K562 (cell line): ENCODE data around the gene GYS1. TPM values are rescaled to one million over a fixed set of nuclear protein-coding genes. Genes with fewer than 3 reads are reported as not detected.

Source experiments
- CEBPG ChIP-seq, 3 experiments: fragments of 200-800 bp in 1 of 3; sonication (Bioruptor generic) in 1 of 3; sonication (generic) in 1 of 3; formaldehyde crosslinking in 1 of 3; IDR thresholded peaks in 2 of 3; conservative IDR thresholded peaks in 1 of 3; 2 replicates each; pipeline versions ENCODE4 v1.6.1 to v1.8.0; 2016 to 2022; ENCODE audit warnings: missing compliant biosample characterization in 2 of 3, missing genetic modification characterization in 2 of 3, mild to moderate bottlenecking in 1 of 3, missing genetic modification reagents in 1 of 3
- DPF2 ChIP-seq: fragments of 450-650 bp; IDR thresholded peaks from 2 replicates; pipeline ENCODE4 v1.6.1; 2016
- ELF1 ChIP-seq: fragments of 200-800 bp; sonication (Bioruptor generic); IDR thresholded peaks from 2 replicates; pipeline ENCODE4 v1.6.1; 2016; ENCODE audit warnings: missing genetic modification characterization, missing compliant biosample characterization
- KHSRP ChIP-seq: fragments of 450-650 bp; IDR thresholded peaks from 2 replicates; pipeline ENCODE4 v1.6.1; 2017
- RCOR1 ChIP-seq, 2 experiments: IDR thresholded peaks; 2 replicates each; pipeline ENCODE4 v1.6.1; 2012; ENCODE audit warnings: low read depth in 2 of 2, low read length in 2 of 2, borderline replicate concordance in 1 of 2, improper control_type of control experiment in 1 of 2
- SIN3A ChIP-seq, 2 experiments: fragments of 150-350 bp in 1 of 2; IDR thresholded peaks; 2 replicates each; pipeline ENCODE4 v1.6.1; 2011 to 2016; ENCODE audit warnings: borderline replicate concordance in 2 of 2, low read depth in 2 of 2, low read length in 2 of 2, mild to moderate bottlenecking in 2 of 2, moderate library complexity in 2 of 2; ENCODE audit not compliant: control insufficient read depth in 1 of 2
- SRF ChIP-seq, 2 experiments: fragments of 250-450, 450-650 bp in 1 of 2; sonication (Bioruptor Pico) in 1 of 2; sonication (generic) in 1 of 2; formaldehyde crosslinking; IDR thresholded peaks; 2 replicates each; pipeline versions ENCODE4 v1.5.0 to v1.5.1; 2020 to 2022; ENCODE audit warnings: mild to moderate bottlenecking in 1 of 2, missing genetic modification reagents in 1 of 2
- USF1 ChIP-seq: sonication (generic); formaldehyde crosslinking; IDR thresholded peaks from 2 replicates; pipeline ENCODE4 v1.9.0; 2022; ENCODE audit warnings: mild to moderate bottlenecking, missing genetic modification reagents
- ZNF696 ChIP-seq: fragments of 250-450 bp; sonication (Bioruptor Pico); conservative IDR thresholded peaks from 2 replicates; pipeline ENCODE4 v1.4.0; 2020; ENCODE audit warnings: mild to moderate bottlenecking, moderate library complexity
- ZNF780A ChIP-seq: fragments of 250-450 bp; sonication (Bioruptor Pico); IDR thresholded peaks from 2 replicates; pipeline ENCODE4 v1.5.0; 2021; ENCODE audit warnings: mild to moderate bottlenecking
- polyA plus RNA-seq, 8 experiments: library from polyadenylated mRNA; depleted of rRNA in 4 of 8; stranded (reverse) in 5 of 8; unstranded in 3 of 8; fragments of >200 nt; fragmentation: Nextera tagmentation in 2 of 8; fragmentation: Illumina TruSeq in 1 of 8; extraction: Ambion mirVana in 2 of 8; extraction: Trizol in 1 of 8; gene quantifications; 2 replicates each; pipeline versions ENCODE4 v1.2.1 to v1.2.3, GENCODE V29; 2011 to 2014; ENCODE audit warnings: inconsistent platforms in 1 of 8, missing spikeins in 1 of 8
- total RNA-seq, 7 experiments: library from RNA; depleted of rRNA in 6 of 7; stranded (reverse); fragments of >200 nt in 6 of 7; fragmentation: Illumina TruSeq in 2 of 7; extraction: Trizol in 2 of 7; gene quantifications; 2 replicates each; pipeline versions ENCODE4 v1.2.1 to v1.2.3, GENCODE V29; 2011 to 2021; ENCODE audit warnings: low replicate concordance in 1 of 7
- TF ChIP-seq, protein P1 (sequence below): sonication (generic); formaldehyde crosslinking; IDR thresholded peaks from 2 replicates; pipeline ENCODE4 v1.9.0; 2022; ENCODE audit warnings: mild to moderate bottlenecking, missing genetic modification reagents
- TF ChIP-seq, protein P2 (sequence below): fragments of 250-450 bp; sonication (Bioruptor Pico); IDR thresholded peaks from 2 replicates; pipeline ENCODE4 v1.5.0; 2022; ENCODE audit warnings: mild to moderate bottlenecking
- TF ChIP-seq, protein P3 (sequence below): sonication (generic); formaldehyde crosslinking; IDR thresholded peaks from 2 replicates; pipeline ENCODE4 v1.8.0; 2023; ENCODE audit warnings: mild to moderate bottlenecking, missing genetic modification reagents
- TF ChIP-seq, protein P4 (sequence below): IDR thresholded peaks from 2 replicates; pipeline ENCODE4 v1.6.1; 2014; ENCODE audit warnings: antibody characterized with exemption

GYS1 gene
- total and polyA plus RNA-seq, 9 of the 15 experiments (the other 6 are each of a cell fraction or from before 2014, with no cell fraction given) = 1.9 to 31.1 (median 15.2) TPM

DNA sequence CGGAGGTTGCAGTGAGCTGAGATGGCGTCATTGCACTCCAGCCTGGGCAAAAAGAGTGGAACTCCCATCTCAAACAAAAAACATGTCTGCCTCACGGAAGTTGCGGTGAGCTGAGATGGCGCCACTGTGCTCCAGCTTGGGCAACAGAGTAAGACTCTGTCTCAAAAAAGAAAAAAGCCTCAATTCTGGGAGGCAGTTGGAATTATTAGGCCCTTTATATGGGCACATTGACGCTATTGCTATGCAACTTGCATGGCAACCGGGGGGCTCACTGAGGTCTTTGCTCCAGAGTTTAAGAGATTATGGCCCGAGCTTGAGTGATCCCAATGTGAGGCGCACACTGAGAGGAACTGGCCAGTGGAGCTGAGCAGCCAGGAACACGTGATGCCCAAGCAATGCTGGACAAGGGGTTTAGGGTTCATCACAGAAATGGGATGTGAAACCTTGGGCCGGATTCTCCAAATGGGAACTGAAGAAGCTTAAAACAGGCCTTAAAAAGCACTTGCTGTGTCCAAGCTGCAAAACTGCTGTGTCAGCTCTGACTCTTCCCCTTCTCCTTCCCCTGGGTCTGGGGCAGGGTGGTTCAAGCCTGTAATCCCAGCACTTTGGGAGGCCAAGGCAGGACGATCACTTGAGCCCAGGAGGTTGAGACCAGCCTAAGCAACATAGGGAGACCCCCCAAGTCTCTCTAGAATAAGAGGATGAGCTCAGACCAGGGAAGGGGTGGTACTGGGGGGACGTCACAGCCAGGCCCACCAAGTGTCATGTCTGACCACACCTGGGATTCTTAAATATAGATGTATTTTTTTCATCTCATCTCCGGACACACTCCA is 25.5 kb downstream of the GYS1 start (continued):
- TF ChIP-seq, protein P1, sequence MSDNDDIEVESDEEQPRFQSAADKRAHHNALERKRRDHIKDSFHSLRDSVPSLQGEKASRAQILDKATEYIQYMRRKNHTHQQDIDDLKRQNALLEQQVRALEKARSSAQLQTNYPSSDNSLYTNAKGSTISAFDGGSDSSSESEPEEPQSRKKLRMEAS (CRISPR knock-in tag) = peak; percentile 29; the same call in 1 of the 2 replicates
- TF ChIP-seq, protein P2, sequence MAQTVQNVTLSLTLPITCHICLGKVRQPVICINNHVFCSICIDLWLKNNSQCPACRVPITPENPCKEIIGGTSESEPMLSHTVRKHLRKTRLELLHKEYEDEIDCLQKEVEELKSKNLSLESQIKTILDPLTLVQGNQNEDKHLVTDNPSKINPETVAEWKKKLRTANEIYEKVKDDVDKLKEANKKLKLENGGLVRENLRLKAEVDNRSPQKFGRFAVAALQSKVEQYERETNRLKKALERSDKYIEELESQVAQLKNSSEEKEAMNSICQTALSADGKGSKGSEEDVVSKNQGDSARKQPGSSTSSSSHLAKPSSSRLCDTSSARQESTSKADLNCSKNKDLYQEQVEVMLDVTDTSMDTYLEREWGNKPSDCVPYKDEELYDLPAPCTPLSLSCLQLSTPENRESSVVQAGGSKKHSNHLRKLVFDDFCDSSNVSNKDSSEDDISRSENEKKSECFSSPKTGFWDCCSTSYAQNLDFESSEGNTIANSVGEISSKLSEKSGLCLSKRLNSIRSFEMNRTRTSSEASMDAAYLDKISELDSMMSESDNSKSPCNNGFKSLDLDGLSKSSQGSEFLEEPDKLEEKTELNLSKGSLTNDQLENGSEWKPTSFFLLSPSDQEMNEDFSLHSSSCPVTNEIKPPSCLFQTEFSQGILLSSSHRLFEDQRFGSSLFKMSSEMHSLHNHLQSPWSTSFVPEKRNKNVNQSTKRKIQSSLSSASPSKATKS (CRISPR knock-in tag) = no peak
- TF ChIP-seq RCOR1 (IDR thresholded peaks at IDR 0.05; ENCODE audit: borderline replicate concordance in 1 of 2, low read depth in 2 of 2, low read length in 2 of 2) (peak in 1 of 2 experiments; percentile 44; a peak in 1 of 4 replicates), CEBPG (CRISPR knock-in tag; IDR thresholded peaks at IDR 0.05) (no peak), CEBPG (tag; conservative IDR thresholded peaks at IDR 0.05 in 1 of 2, IDR thresholded peaks at IDR 0.05 in 1 of 2) (peak; percentile 59 to 65; a peak in 3 of 4 replicates), SRF (CRISPR knock-in tag; IDR thresholded peaks at IDR 0.05) (peak; percentile 25 to 40; a peak in 2 of 4 replicates), DPF2 (0 out of 2 replicates have a peak, but pooled peaks have one; percentile 65), USF1 (CRISPR knock-in tag) (peak; percentile 86), ZNF780A (CRISPR knock-in tag) (peak; percentile 70; the same call in 1 of the 2 replicates), SIN3A (IDR thresholded peaks at IDR 0.05; ENCODE audit: borderline replicate concordance in 2 of 2, control insufficient read depth in 1 of 2, low read depth in 2 of 2, low read length in 2 of 2) (peak; percentile 52 to 66; a peak in 3 of 4 replicates), ELF1 (peak; percentile 62; the same call in 1 of the 2 replicates), KHSRP (no peak), ZNF696 (CRISPR knock-in tag) (peak; percentile 5; the same call in 1 of the 2 replicates)
- TF ChIP-seq, protein P3, sequence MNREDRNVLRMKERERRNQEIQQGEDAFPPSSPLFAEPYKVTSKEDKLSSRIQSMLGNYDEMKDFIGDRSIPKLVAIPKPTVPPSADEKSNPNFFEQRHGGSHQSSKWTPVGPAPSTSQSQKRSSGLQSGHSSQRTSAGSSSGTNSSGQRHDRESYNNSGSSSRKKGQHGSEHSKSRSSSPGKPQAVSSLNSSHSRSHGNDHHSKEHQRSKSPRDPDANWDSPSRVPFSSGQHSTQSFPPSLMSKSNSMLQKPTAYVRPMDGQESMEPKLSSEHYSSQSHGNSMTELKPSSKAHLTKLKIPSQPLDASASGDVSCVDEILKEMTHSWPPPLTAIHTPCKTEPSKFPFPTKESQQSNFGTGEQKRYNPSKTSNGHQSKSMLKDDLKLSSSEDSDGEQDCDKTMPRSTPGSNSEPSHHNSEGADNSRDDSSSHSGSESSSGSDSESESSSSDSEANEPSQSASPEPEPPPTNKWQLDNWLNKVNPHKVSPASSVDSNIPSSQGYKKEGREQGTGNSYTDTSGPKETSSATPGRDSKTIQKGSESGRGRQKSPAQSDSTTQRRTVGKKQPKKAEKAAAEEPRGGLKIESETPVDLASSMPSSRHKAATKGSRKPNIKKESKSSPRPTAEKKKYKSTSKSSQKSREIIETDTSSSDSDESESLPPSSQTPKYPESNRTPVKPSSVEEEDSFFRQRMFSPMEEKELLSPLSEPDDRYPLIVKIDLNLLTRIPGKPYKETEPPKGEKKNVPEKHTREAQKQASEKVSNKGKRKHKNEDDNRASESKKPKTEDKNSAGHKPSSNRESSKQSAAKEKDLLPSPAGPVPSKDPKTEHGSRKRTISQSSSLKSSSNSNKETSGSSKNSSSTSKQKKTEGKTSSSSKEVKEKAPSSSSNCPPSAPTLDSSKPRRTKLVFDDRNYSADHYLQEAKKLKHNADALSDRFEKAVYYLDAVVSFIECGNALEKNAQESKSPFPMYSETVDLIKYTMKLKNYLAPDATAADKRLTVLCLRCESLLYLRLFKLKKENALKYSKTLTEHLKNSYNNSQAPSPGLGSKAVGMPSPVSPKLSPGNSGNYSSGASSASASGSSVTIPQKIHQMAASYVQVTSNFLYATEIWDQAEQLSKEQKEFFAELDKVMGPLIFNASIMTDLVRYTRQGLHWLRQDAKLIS (CRISPR knock-in tag) = peak; percentile 64; the same call in 1 of the 2 replicates
- TF ChIP-seq, protein P4, sequence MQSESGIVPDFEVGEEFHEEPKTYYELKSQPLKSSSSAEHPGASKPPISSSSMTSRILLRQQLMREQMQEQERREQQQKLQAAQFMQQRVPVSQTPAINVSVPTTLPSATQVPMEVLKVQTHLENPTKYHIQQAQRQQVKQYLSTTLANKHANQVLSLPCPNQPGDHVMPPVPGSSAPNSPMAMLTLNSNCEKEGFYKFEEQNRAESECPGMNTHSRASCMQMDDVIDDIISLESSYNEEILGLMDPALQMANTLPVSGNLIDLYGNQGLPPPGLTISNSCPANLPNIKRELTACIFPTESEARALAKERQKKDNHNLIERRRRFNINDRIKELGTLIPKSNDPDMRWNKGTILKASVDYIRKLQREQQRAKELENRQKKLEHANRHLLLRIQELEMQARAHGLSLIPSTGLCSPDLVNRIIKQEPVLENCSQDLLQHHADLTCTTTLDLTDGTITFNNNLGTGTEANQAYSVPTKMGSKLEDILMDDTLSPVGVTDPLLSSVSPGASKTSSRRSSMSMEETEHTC = peak; percentile 59; the same call in 1 of the 2 replicates
